GM12891 (cell line): Measurements from ENCODE around the gene CCDC88B.

Experiments
- POLR2A ChIP-seq: IDR thresholded peaks from 2 replicates; pipeline ENCODE4 v1.6.1; 2011; ENCODE audit warnings: low read depth, low read length, control low read depth
- POLR2AphosphoS5 ChIP-seq: IDR thresholded peaks from 2 replicates; pipeline ENCODE4 v1.6.1; 2011; ENCODE audit warnings: low read depth, low read length, control low read depth

DNA sequence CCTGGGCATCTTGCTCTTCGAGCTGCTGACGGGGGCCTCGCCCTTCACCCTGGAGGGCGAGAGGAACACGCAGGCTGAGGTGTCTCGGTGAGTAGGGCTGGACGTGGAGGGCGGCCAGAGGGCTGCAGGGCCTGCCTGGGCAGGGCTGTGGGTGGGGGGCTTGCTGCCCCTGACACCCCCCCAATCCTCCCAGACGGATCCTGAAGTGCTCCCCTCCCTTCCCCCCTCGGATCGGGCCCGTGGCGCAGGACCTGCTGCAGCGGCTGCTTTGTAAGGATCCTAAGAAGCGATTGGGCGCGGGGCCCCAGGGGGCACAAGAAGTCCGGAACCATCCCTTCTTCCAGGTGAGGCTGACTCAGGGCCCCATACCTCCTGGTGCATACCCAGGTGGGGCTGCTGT, 21.7 kb downstream of the CCDC88B start:
- no peak for TF ChIP-seq POLR2AphosphoS5
- no peak for TF ChIP-seq POLR2A
